ENCODE results near the gene BANF2. TPM values are rescaled to one million over a fixed set of nuclear protein-coding genes. Genes with fewer than 3 reads are reported as not detected.

Gene BANF2
- total and polyA plus RNA-seq, 2 of the 13 experiments (the other 11 are each of a cell fraction or from before 2014, with no cell fraction given) = 0.35 TPM; not detected in 1

GRCh38 chr20:17721802-17722486 is 22.2 kb downstream of the BANF2 start (continued):
- TF ChIP-seq, protein P1, sequence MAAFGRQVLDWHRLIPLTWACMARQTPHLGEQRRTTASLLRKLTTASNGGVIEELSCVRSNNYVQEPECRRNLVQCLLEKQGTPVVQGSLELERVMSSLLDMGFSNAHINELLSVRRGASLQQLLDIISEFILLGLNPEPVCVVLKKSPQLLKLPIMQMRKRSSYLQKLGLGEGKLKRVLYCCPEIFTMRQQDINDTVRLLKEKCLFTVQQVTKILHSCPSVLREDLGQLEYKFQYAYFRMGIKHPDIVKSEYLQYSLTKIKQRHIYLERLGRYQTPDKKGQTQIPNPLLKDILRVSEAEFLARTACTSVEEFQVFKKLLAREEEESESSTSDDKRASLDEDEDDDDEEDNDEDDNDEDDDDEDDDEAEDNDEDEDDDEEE (CRISPR knock-in tag; IDR thresholded peaks at IDR 0.05) = peak; percentile 63; the same call in 1 of the 2 replicates
- peak; percentile 93 for TF ChIP-seq ERF (CRISPR knock-in tag; IDR thresholded peaks at IDR 0.05)
- peak; percentile 70; the same call in 1 of the 2 replicates for TF ChIP-seq ZNF276 (CRISPR knock-in tag; IDR thresholded peaks at IDR 0.05; ENCODE audit: low read depth)
- TF ChIP-seq MLXIP (CRISPR knock-in tag; IDR thresholded peaks at IDR 0.05; ENCODE audit: borderline replicate concordance) = peak; percentile 93
- TF ChIP-seq THAP11 (CRISPR knock-in tag; IDR thresholded peaks at IDR 0.05) = peak; percentile 84
- TF ChIP-seq RAD21 (CRISPR knock-in tag; IDR thresholded peaks at IDR 0.05) = peak; percentile 59; the same call in 1 of the 2 replicates
- peak; percentile 5; the same call in 1 of the 2 replicates for TF ChIP-seq SMC3 (IDR thresholded peaks at IDR 0.05; ENCODE audit: low read length)
- no peak for TF ChIP-seq SOX6 (IDR thresholded peaks at IDR 0.05)
- peak; percentile 99 for TF ChIP-seq SOX6 (CRISPR knock-in tag; IDR thresholded peaks at IDR 0.05)
- TF ChIP-seq ZNF572 (CRISPR knock-in tag; IDR thresholded peaks at IDR 0.05) = no peak
- TF ChIP-seq KLF15 (CRISPR knock-in tag; IDR thresholded peaks at IDR 0.05; ENCODE audit: borderline replicate concordance) = peak; percentile 90
- TF ChIP-seq ZNF282 (IDR thresholded peaks at IDR 0.05; ENCODE audit: partially characterized antibody) = no peak
- TF ChIP-seq, protein P2, sequence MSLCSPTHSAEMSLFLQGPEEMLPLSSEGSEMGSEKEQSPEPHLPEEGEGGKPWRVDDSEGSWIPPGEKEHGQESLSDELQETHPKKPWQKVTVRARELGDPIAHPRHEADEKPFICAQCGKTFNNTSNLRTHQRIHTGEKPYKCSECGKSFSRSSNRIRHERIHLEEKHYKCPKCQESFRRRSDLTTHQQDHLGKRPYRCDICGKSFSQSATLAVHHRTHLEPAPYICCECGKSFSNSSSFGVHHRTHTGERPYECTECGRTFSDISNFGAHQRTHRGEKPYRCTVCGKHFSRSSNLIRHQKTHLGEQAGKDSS (CRISPR knock-in tag; IDR thresholded peaks at IDR 0.05; ENCODE audit: borderline replicate concordance, low read depth) = peak; percentile 89; the same call in 1 of the 2 replicates
- TF ChIP-seq TEAD3 (CRISPR knock-in tag; optimal IDR thresholded peaks at IDR 0.05; ENCODE audit: borderline replicate concordance) = peak; percentile 99
- TF ChIP-seq, protein P3, sequence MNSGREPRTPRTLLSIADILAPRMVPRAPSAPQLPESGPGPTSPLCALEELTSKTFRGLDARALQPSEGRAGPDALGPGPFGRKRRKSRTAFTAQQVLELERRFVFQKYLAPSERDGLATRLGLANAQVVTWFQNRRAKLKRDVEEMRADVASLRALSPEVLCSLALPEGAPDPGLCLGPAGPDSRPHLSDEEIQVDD (CRISPR knock-in tag; IDR thresholded peaks at IDR 0.05; ENCODE audit: borderline replicate concordance) = no peak; the same call in 1 of the 2 replicates
- peak; percentile 85 for TF ChIP-seq ZNF607 (CRISPR knock-in tag; IDR thresholded peaks at IDR 0.05; ENCODE audit: borderline replicate concordance)
- TF ChIP-seq ATF1 (CRISPR knock-in tag; IDR thresholded peaks at IDR 0.05) = peak; percentile 90
- TF ChIP-seq RELA (CRISPR knock-in tag; IDR thresholded peaks at IDR 0.05) = peak; percentile 79
- TF ChIP-seq, protein P4, sequence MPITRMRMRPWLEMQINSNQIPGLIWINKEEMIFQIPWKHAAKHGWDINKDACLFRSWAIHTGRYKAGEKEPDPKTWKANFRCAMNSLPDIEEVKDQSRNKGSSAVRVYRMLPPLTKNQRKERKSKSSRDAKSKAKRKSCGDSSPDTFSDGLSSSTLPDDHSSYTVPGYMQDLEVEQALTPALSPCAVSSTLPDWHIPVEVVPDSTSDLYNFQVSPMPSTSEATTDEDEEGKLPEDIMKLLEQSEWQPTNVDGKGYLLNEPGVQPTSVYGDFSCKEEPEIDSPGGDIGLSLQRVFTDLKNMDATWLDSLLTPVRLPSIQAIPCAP (CRISPR knock-in tag; IDR thresholded peaks at IDR 0.05; ENCODE audit: low read depth) = 0 out of 2 replicates have a peak, but pooled peaks have one; percentile 65
- no peak for TF ChIP-seq MNT (IDR thresholded peaks at IDR 0.05)

Measured in HepG2 (cell line).